GM19193 (cell line): Measurements from ENCODE around the gene PARD6G.

Experiments
- POLR2A ChIP-seq: IDR thresholded peaks from 4 replicates; pipeline ENCODE4 v1.6.1; 2011; ENCODE audit not compliant: insufficient read depth, insufficient read length; ENCODE audit errors: extremely low read depth

The PARD6G gene

GRCh38 chr18:80229363-80229762 is 18.0 kb downstream of the PARD6G start:
- TF ChIP-seq POLR2A: no peak

- no peak for TF ChIP-seq POLR2A
Measured at GRCh38 chr18:80228051-80228848, 19.1 kb downstream of the PARD6G start.

- TF ChIP-seq POLR2A: no peak
Measured at GRCh38 chr18:80227472-80227871, 19.8 kb downstream of the PARD6G start.

- no peak for TF ChIP-seq POLR2A
Measured at GRCh38 chr18:80225685-80226084, 21.6 kb downstream of the PARD6G start.

- TF ChIP-seq POLR2A: no peak
Measured at GRCh38 chr18:80223581-80224148, 23.6 kb downstream of the PARD6G start.

GRCh38 chr18:80218341-80219227 is 28.7 kb downstream of the PARD6G start:
- TF ChIP-seq POLR2A: no peak

- TF ChIP-seq POLR2A: no peak
Measured at GRCh38 chr18:80213182-80213581, 34.1 kb downstream of the PARD6G start.

GRCh38 chr18:80210312-80211083 is 36.8 kb downstream of the PARD6G start:
- TF ChIP-seq POLR2A: no peak

- no peak for TF ChIP-seq POLR2A
Measured at GRCh38 chr18:80208620-80209019, 38.7 kb downstream of the PARD6G start.

GRCh38 chr18:80205294-80205693 is 42.0 kb downstream of the PARD6G start:
- no peak for TF ChIP-seq POLR2A

- TF ChIP-seq POLR2A: no peak
Measured at GRCh38 chr18:80204142-80204541, 43.2 kb downstream of the PARD6G start.

GRCh38 chr18:80203249-80203648 is 44.1 kb downstream of the PARD6G start:
- no peak for TF ChIP-seq POLR2A

GRCh38 chr18:80202264-80202998 is 44.9 kb downstream of the PARD6G start:
- TF ChIP-seq POLR2A: no peak

GRCh38 chr18:80201739-80202138 is 45.6 kb downstream of the PARD6G start:
- TF ChIP-seq POLR2A: no peak

- TF ChIP-seq POLR2A: no peak
Measured at GRCh38 chr18:80200932-80201672, 46.2 kb downstream of the PARD6G start.
